Effector memory CD8-positive, alpha-beta T cell (primary cell): ENCODE results near the gene ACAP3.
A peak's percentile ranks its signal among the peaks of the same experiment; 100 is the strongest.

Source experiments
- ATAC-seq: fragments of 150-1000 bp; cut with Tn5 transposase; replicated peaks from 2 replicates; pipeline ENCODE4 v1.10.0; 2021; ENCODE audit warnings: mild to moderate bottlenecking, moderate library complexity
- DNase-seq, 3 experiments: peaks; one replicate each; pipeline ENCODE4 v3.0.0; 2021
- H3K27ac Mint-ChIP-seq, 2 donors: one replicate each; pipeline ENCODE4 v1.8.0; 2022; ENCODE audit warnings: mild to moderate bottlenecking in 2 of 2, mixed read lengths in 2 of 2, moderate library complexity in 2 of 2
- H3K27me3 Mint-ChIP-seq, 2 donors: one replicate each; pipeline ENCODE4 v1.8.0; 2022; ENCODE audit warnings: mixed read lengths in 2 of 2
- H3K36me3 Mint-ChIP-seq: one replicate; pipeline ENCODE4 v1.8.0; 2022; ENCODE audit warnings: mild to moderate bottlenecking, moderate library complexity, mixed read lengths; ENCODE audit not compliant: insufficient read depth
- H3K4me1 Mint-ChIP-seq, 2 donors: one replicate each; pipeline ENCODE4 v1.8.0; 2022; ENCODE audit warnings: low read depth in 2 of 2, mixed read lengths in 2 of 2
- H3K4me3 Mint-ChIP-seq, 2 donors: one replicate each; pipeline ENCODE4 v1.8.0; 2022; ENCODE audit warnings: mild to moderate bottlenecking in 2 of 2, mixed read lengths in 2 of 2, moderate library complexity in 2 of 2
- H3K9me3 Mint-ChIP-seq, 2 donors: one replicate each; pipeline ENCODE4 v1.8.0; 2022; ENCODE audit warnings: mixed read lengths in 2 of 2

Gene ACAP3

GRCh38 chr1:1329304-1330210, 21.8 kb upstream of the ACAP3 start:
- Mint-ChIP-seq H3K27ac (no peak overlapping the region), H3K36me3 (peaks cover 17% of the 10 kb centered on the region), H3K9me3 (no peaks in the 10 kb centered on the region), H3K4me3 (no peak overlapping the region), H3K27me3 (no peaks in the 10 kb centered on the region), H3K4me1 (peaks cover 7 to 17% of the 10 kb centered on the region in 2 donors)
- no peak for ATAC-seq
- no peak for DNase-seq

GRCh38 chr1:1328254-1328653, 20.5 kb upstream of the ACAP3 start:
- Mint-ChIP-seq H3K4me1 (peaks cover 15 to 23% of the 10 kb centered on the region in 2 donors), H3K9me3 (no peaks in the 10 kb centered on the region), H3K27me3 (no peaks in the 10 kb centered on the region), H3K4me3 (no peak overlapping the region), H3K36me3 (peaks cover 21% of the 10 kb centered on the region), H3K27ac (no peak overlapping the region)
- no peak for DNase-seq
- ATAC-seq: no peak

GRCh38 chr1:1327291-1327690, 19.6 kb upstream of the ACAP3 start:
- Mint-ChIP-seq H3K36me3 (peaks cover 16% of the 10 kb centered on the region), H3K9me3 (no peaks in the 10 kb centered on the region), H3K27ac (peak overlapping the region in 1 of 2 donors; percentile 57), H3K4me1 (peaks cover 19 to 26% of the 10 kb centered on the region in 2 donors), H3K27me3 (no peaks in the 10 kb centered on the region), H3K4me3 (peak overlapping the region in 1 of 2 donors; percentile 44)
- ATAC-seq (no peak), DNase-seq (no peak)

- peaks cover 19 to 31% of the 10 kb centered on the region in 2 donors for H3K4me1 Mint-ChIP-seq
- peak overlapping the region; percentile 86 to 92 for H3K4me3 Mint-ChIP-seq
- no peaks in the 10 kb centered on the region for H3K9me3 Mint-ChIP-seq
- H3K36me3 Mint-ChIP-seq: peaks cover 16% of the 10 kb centered on the region
- DNase-seq (no peak), ATAC-seq (no peak)
- H3K27me3 Mint-ChIP-seq: no peaks in the 10 kb centered on the region
- peak overlapping the region in 1 of 2 donors; percentile 91 for H3K27ac Mint-ChIP-seq
Measured at GRCh38 chr1:1326075-1326605, 18.4 kb upstream of the ACAP3 start.

- peaks cover 19 to 31% of the 10 kb centered on the region in 2 donors for H3K4me1 Mint-ChIP-seq
- H3K27me3 Mint-ChIP-seq: no peaks in the 10 kb centered on the region
- DNase-seq: no peak
- peak overlapping the region; percentile 86 to 92 for H3K4me3 Mint-ChIP-seq
- peaks cover 16% of the 10 kb centered on the region for H3K36me3 Mint-ChIP-seq
- no peaks in the 10 kb centered on the region for H3K9me3 Mint-ChIP-seq
- peak overlapping the region in 1 of 2 donors; percentile 91 for H3K27ac Mint-ChIP-seq
- ATAC-seq: no peak
Measured at GRCh38 chr1:1325288-1326074, 17.8 kb upstream of the ACAP3 start.

GRCh38 chr1:1324524-1325287, 17.0 kb upstream of the ACAP3 start, which contains the start of the genes CPTP and INTS11:
CPTP (plus strand) TSS chr1:1324802; CDS start chr1:1326911, 2,109 bp downstream.
INTS11 (minus strand) TSS chr1:1324660; CDS start chr1:1324608, 52 bp downstream.
- peaks cover 17% of the 10 kb centered on the region for H3K36me3 Mint-ChIP-seq
- peak; percentile 86 for ATAC-seq
- no peaks in the 10 kb centered on the region for H3K9me3 Mint-ChIP-seq
- H3K4me1 Mint-ChIP-seq: peaks cover 19 to 28% of the 10 kb centered on the region in 2 donors
- peak; percentile 91 to 94 (median 93) for DNase-seq
- peak within 1 kb of the TSS; percentile 86 to 92 for H3K4me3 Mint-ChIP-seq
- no peaks in the 10 kb centered on the region for H3K27me3 Mint-ChIP-seq
- peak within 1 kb of the TSS; percentile 90 to 91 for H3K27ac Mint-ChIP-seq

GRCh38 chr1:1324084-1324523, 16.4 kb upstream of the ACAP3 start:
- peaks cover 23% of the 10 kb centered on the region for H3K36me3 Mint-ChIP-seq
- DNase-seq (no peak), ATAC-seq (peak; percentile 48)
- H3K9me3 Mint-ChIP-seq: no peaks in the 10 kb centered on the region
- H3K27me3 Mint-ChIP-seq: no peaks in the 10 kb centered on the region
- H3K27ac Mint-ChIP-seq: peak overlapping the region; percentile 76 to 91
- peak overlapping the region; percentile 86 to 92 for H3K4me3 Mint-ChIP-seq
- H3K4me1 Mint-ChIP-seq: peaks cover 19 to 29% of the 10 kb centered on the region in 2 donors

GRCh38 chr1:1322952-1323351, 15.2 kb upstream of the ACAP3 start:
- peaks cover 30% of the 10 kb centered on the region for H3K36me3 Mint-ChIP-seq
- H3K4me1 Mint-ChIP-seq: peaks cover 19 to 30% of the 10 kb centered on the region in 2 donors
- H3K27me3 Mint-ChIP-seq: no peaks in the 10 kb centered on the region
- peak overlapping the region; percentile 49 to 90 for H3K27ac Mint-ChIP-seq
- no peaks in the 10 kb centered on the region for H3K9me3 Mint-ChIP-seq
- ATAC-seq: no peak
- no peak for DNase-seq
- peak overlapping the region; percentile 83 to 92 for H3K4me3 Mint-ChIP-seq

- H3K4me1 Mint-ChIP-seq: peaks cover 19 to 27% of the 10 kb centered on the region in 2 donors
- no peaks in the 10 kb centered on the region for H3K9me3 Mint-ChIP-seq
- DNase-seq: no peak
- H3K27me3 Mint-ChIP-seq: no peaks in the 10 kb centered on the region
- H3K27ac Mint-ChIP-seq: peak overlapping the region; percentile 49 to 90
- peak overlapping the region; percentile 83 to 92 for H3K4me3 Mint-ChIP-seq
- ATAC-seq: no peak
- peaks cover 25% of the 10 kb centered on the region for H3K36me3 Mint-ChIP-seq
Measured at GRCh38 chr1:1322418-1322817, 14.7 kb upstream of the ACAP3 start.

- peak overlapping the region in 1 of 2 donors; percentile 8 for H3K4me3 Mint-ChIP-seq
Measured at GRCh38 chr1:1321477-1321876, 13.7 kb upstream of the ACAP3 start.

GRCh38 chr1:1320666-1321448, 13.1 kb upstream of the ACAP3 start:
- Mint-ChIP-seq H3K4me3 (peak overlapping the region in 1 of 2 donors; percentile 8), H3K9me3 (no peaks in the 10 kb centered on the region), H3K27ac (no peak overlapping the region), H3K36me3 (peaks cover 35% of the 10 kb centered on the region), H3K4me1 (peaks cover 14 to 25% of the 10 kb centered on the region in 2 donors), H3K27me3 (no peaks in the 10 kb centered on the region)
- ATAC-seq: no peak
- DNase-seq: no peak

More at GRCh38 chr1:1321477-1321876, 13.7 kb upstream of the ACAP3 start:
- peak overlapping the region in 1 of 2 donors; percentile 49 for H3K27ac Mint-ChIP-seq
- peaks cover 19 to 27% of the 10 kb centered on the region in 2 donors for H3K4me1 Mint-ChIP-seq
- ATAC-seq (no peak), DNase-seq (no peak)
- H3K27me3 Mint-ChIP-seq: no peaks in the 10 kb centered on the region
- no peaks in the 10 kb centered on the region for H3K9me3 Mint-ChIP-seq
- peaks cover 34% of the 10 kb centered on the region for H3K36me3 Mint-ChIP-seq

- no peak for ATAC-seq
- Mint-ChIP-seq H3K4me3 (no peak overlapping the region), H3K36me3 (peaks cover 42% of the 10 kb centered on the region), H3K9me3 (no peaks in the 10 kb centered on the region), H3K4me1 (peaks cover 13 to 22% of the 10 kb centered on the region in 2 donors), H3K27me3 (no peaks in the 10 kb centered on the region), H3K27ac (peak overlapping the region in 1 of 2 donors; percentile 17)
- no peak for DNase-seq
Measured at GRCh38 chr1:1319646-1319941, 11.9 kb upstream of the ACAP3 start.
